Heart left ventricle (tissue), 13 donors: ENCODE data around the gene NRSN2.

Source experiments
- CTCF ChIP-seq, 12 donors: fragments of 200-600 bp; sonication (generic) in 4 of 12; IDR thresholded peaks; one replicate each; pipeline versions ENCODE4 v1.5.0 to v1.8.0; 2018 to 2022; ENCODE audit warnings: antibody characterized with exemption in 12 of 12, mild to moderate bottlenecking in 5 of 12
- POLR2A ChIP-seq, 2 donors: fragments of 450-650 bp; IDR thresholded peaks; one replicate each; pipeline ENCODE4 v1.6.1; 2017; ENCODE audit warnings: antibody characterized with exemption in 2 of 2, mild to moderate bottlenecking in 2 of 2, moderate library complexity in 2 of 2
- donor health status: ischemic (EF 13 %, LVEDD 7.1; RV severe dilation, severe dysfunction).
- donor health status: DM: no; HTN: yes; CAD: no.
- donor health status: DM: no; HTN: no; CAD: no.
- donor health status: ischemic (EF 25% LVEDD 6.9; RV normal size, moderate dysfunction).
- donor health status: ischemic (EF 25% LVEDD 5.7; RV mildly dilated, moderate dysfunction).
- donor health status: ischemic (EF 35%, LVEDD 5.7; RV mildly dilated, moderate dysfunction).
- donor health status: nonischemic (EF 11% LVEDD 7.7; RV severe dilation, severe dysfunction).
- donor health status: DM: yes; HTN: yes; CAD: no.
- donor health status: PGD.
- donor health status: ischemic (EF 29% LVEDD 5.4; RV normal size, mild dysfunction).
- donor health status: nonischemic (EF 23%, LVEDD 6.1; RV moderate dilation, normal function).

- TF ChIP-seq CTCF (IDR thresholded peaks at IDR 0.05) (no peak), POLR2A (IDR thresholded peaks at IDR 0.05) (no peak)
Measured at GRCh38 chr20:389220-389619, 42.3 kb downstream of the NRSN2 start.
